K562 (cell line): ENCODE measurements around the gene TNNT1. TPM values are rescaled to one million over a fixed set of nuclear protein-coding genes. Genes with fewer than 3 reads are reported as not detected.

Experiments used
- CAMTA2 ChIP-seq: fragments of 250-450 bp; sonication (Bioruptor Pico); conservative IDR thresholded peaks from 2 replicates; pipeline ENCODE4 v1.5.1; 2022
- CBX2 ChIP-seq: fragments of 200-600 bp; sonication (generic); IDR thresholded peaks from one replicate; pipeline ENCODE4 v1.6.1; 2012; ENCODE audit warnings: mild to moderate bottlenecking, low read length, inconsistent platforms; ENCODE audit not compliant: insufficient read depth, poor library complexity, severe bottlenecking
- CHD2 ChIP-seq: IDR thresholded peaks from 2 replicates; pipeline ENCODE4 v1.6.1; 2011; ENCODE audit warnings: low read depth, low read length
- CREBBP ChIP-seq: IDR thresholded peaks from one replicate; pipeline ENCODE4 v1.6.1; 2012; ENCODE audit warnings: low read depth, mild to moderate bottlenecking, control low read depth, inconsistent platforms, low read length
- CREM ChIP-seq: IDR thresholded peaks from 2 replicates; pipeline ENCODE4 v1.6.1; 2014; ENCODE audit warnings: antibody characterized with exemption, low read depth
- CTCFL ChIP-seq: IDR thresholded peaks from 2 replicates; pipeline ENCODE4 v1.6.1; 2011; ENCODE audit warnings: borderline replicate concordance, low read depth, mild to moderate bottlenecking, moderate library complexity, low read length; ENCODE audit not compliant: insufficient read depth, poor library complexity, severe bottlenecking
- ELK1 ChIP-seq: sonication (generic); formaldehyde crosslinking; IDR thresholded peaks from 2 replicates; pipeline ENCODE4 v1.8.1; 2022; ENCODE audit warnings: missing genetic modification reagents
- HINFP ChIP-seq: fragments of 450-650 bp; conservative IDR thresholded peaks from 2 replicates; pipeline ENCODE4 v1.6.1; 2016; ENCODE audit warnings: missing genetic modification characterization, low read depth, mild to moderate bottlenecking, control low read depth, missing compliant biosample characterization
- MCM7 ChIP-seq, 2 experiments: fragments of 450-650 bp; IDR thresholded peaks; 2 replicates each; pipeline ENCODE4 v1.6.1; 2016 to 2018
- MITF ChIP-seq: IDR thresholded peaks from 2 replicates; pipeline ENCODE4 v1.6.1; 2014; ENCODE audit warnings: antibody characterized with exemption
- PHF21A ChIP-seq: fragments of 450-650 bp; IDR thresholded peaks from 2 replicates; pipeline ENCODE4 v1.6.1; 2017; ENCODE audit warnings: low read depth, borderline replicate concordance
- RBM22 ChIP-seq: fragments of 200-400 bp; formaldehyde crosslinking; IDR thresholded peaks from 2 replicates; pipeline ENCODE4 v1.6.1; 2018; ENCODE audit warnings: low read length, low read depth; ENCODE audit not compliant: poor library complexity, severe bottlenecking
- RUNX1 ChIP-seq: sonication (generic); IDR thresholded peaks from 2 replicates; pipeline ENCODE4 v1.6.1; 2016; ENCODE audit warnings: antibody characterized with exemption, low read depth
- SMAD3 ChIP-seq: fragments of 450-650 bp; formaldehyde crosslinking; conservative IDR thresholded peaks from 2 replicates; pipeline ENCODE4 v1.4.0; 2020; ENCODE audit warnings: mild to moderate bottlenecking
- SP2 ChIP-seq: IDR thresholded peaks from 2 replicates; pipeline ENCODE4 v1.6.1; 2011; ENCODE audit warnings: mild to moderate bottlenecking, low read depth, low read length, moderate library complexity; ENCODE audit not compliant: poor library complexity, severe bottlenecking; ENCODE audit errors: extremely low read depth
- TCF7 ChIP-seq: sonication (generic); IDR thresholded peaks from 2 replicates; pipeline ENCODE4 v1.6.1; 2016; ENCODE audit warnings: antibody characterized with exemption, borderline replicate concordance
- TFAM ChIP-seq: fragments of 250-450 bp; sonication (Bioruptor Pico); conservative IDR thresholded peaks from 2 replicates; pipeline ENCODE4 v1.5.0; 2021; ENCODE audit warnings: mild to moderate bottlenecking, moderate library complexity
- TSHZ1 ChIP-seq: fragments of 250-450 bp; sonication (Bioruptor Pico); IDR thresholded peaks from 2 replicates; pipeline ENCODE4 v1.4.0; 2020; ENCODE audit warnings: mild to moderate bottlenecking, moderate library complexity
- polyA plus RNA-seq, 8 experiments: library from polyadenylated mRNA; depleted of rRNA in 4 of 8; stranded (reverse) in 5 of 8; unstranded in 3 of 8; fragments of >200 nt; fragmentation: Nextera tagmentation in 2 of 8; fragmentation: Illumina TruSeq in 1 of 8; extraction: Ambion mirVana in 2 of 8; extraction: Trizol in 1 of 8; gene quantifications; 2 replicates each; pipeline versions ENCODE4 v1.2.1 to v1.2.3, GENCODE V29; 2011 to 2014; ENCODE audit warnings: inconsistent platforms in 1 of 8, missing spikeins in 1 of 8
- total RNA-seq, 7 experiments: library from RNA; depleted of rRNA in 6 of 7; stranded (reverse); fragments of >200 nt in 6 of 7; fragmentation: Illumina TruSeq in 2 of 7; extraction: Trizol in 2 of 7; gene quantifications; 2 replicates each; pipeline versions ENCODE4 v1.2.1 to v1.2.3, GENCODE V29; 2011 to 2021; ENCODE audit warnings: low replicate concordance in 1 of 7

TNNT1 gene
- total and polyA plus RNA-seq, 9 of the 15 experiments (the other 6 are each of a cell fraction or from before 2014, with no cell fraction given) = 31.8 to 390 (median 227) TPM

- TF ChIP-seq HINFP (tag) (no peak), CTCFL (peak; percentile 94), CHD2 (no peak), CAMTA2 (no peak), SMAD3 (CRISPR knock-in tag) (no peak), TCF7 (no peak), ELK1 (CRISPR knock-in tag) (no peak), RUNX1 (no peak), TSHZ1 (no peak), CREBBP (no peak), CBX2 (no peak), SP2 (no peak), MITF (no peak), TFAM (CRISPR knock-in tag) (no peak), CREM (peak; percentile 67; the same call in 1 of the 2 replicates), RBM22 (no peak), MCM7 (IDR thresholded peaks at IDR 0.05) (no peak), PHF21A (no peak)
Observed at GRCh38 chr19:55165952-55166529, 17.0 kb upstream of the TNNT1 start (continued).
